Mammary epithelial cell (primary cell): ENCODE results near the gene ARHGAP29.

Source experiments
- CTCF ChIP-seq, 2 donors: IDR thresholded peaks in 1 of 2; conservative IDR thresholded peaks in 1 of 2; 2 replicates each; pipeline ENCODE4 v1.5.1; 2011 to 2012; ENCODE audit warnings: inconsistent platforms in 2 of 2, low read length in 2 of 2, mild to moderate bottlenecking in 2 of 2, control low read depth in 1 of 2, low read depth in 1 of 2; ENCODE audit not compliant: insufficient read depth in 1 of 2; ENCODE audit errors: extremely low read depth in 1 of 2
- EZH2 ChIP-seq: IDR thresholded peaks from 2 replicates; pipeline ENCODE4 v1.6.1; 2012; ENCODE audit warnings: low read length, inconsistent platforms, borderline replicate concordance

GRCh38 chr1:94280541-94280940, 43.2 kb upstream of the ARHGAP29 start:
- no peak for TF ChIP-seq EZH2
- TF ChIP-seq CTCF (conservative IDR thresholded peaks at IDR 0.05 in 1 of 2, IDR thresholded peaks at IDR 0.05 in 1 of 2; ENCODE audit: extremely low read depth in 1 of 2, insufficient read depth in 1 of 2, low read depth in 1 of 2, low read length in 2 of 2), result no peak
